H9 (cell line): ENCODE results near the gene ARHGAP22. TPM values are rescaled to one million over a fixed set of nuclear protein-coding genes. Genes with fewer than 3 reads are reported as not detected.

Experiments used
- DNase-seq: peaks from one replicate; pipeline ENCODE4 v3.0.0-alpha.2; 2017
- H2AFZ ChIP-seq: one replicate; pipeline ENCODE4 v1.6.1; 2013; ENCODE audit warnings: mild to moderate bottlenecking, low read length, control low read depth, moderate library complexity
- H2AK5ac ChIP-seq: 2 replicates; pipeline ENCODE4 v1.6.1; 2013; ENCODE audit warnings: low read length, control low read depth, mixed read lengths; ENCODE audit not compliant: insufficient read length
- H2BK120ac ChIP-seq: one replicate; pipeline ENCODE4 v1.6.1; 2013; ENCODE audit warnings: low read depth, mild to moderate bottlenecking, low read length, control low read depth, inconsistent platforms; ENCODE audit not compliant: poor library complexity, severe bottlenecking
- H2BK12ac ChIP-seq: 2 replicates; pipeline ENCODE4 v1.6.1; 2013; ENCODE audit warnings: low read length, control low read depth, mixed read lengths, low read depth; ENCODE audit not compliant: insufficient read length
- H2BK15ac ChIP-seq: 2 replicates; pipeline ENCODE4 v1.6.1; 2013; ENCODE audit warnings: low read depth, low read length, control low read depth
- H2BK20ac ChIP-seq: one replicate; pipeline ENCODE4 v1.6.1; 2013; ENCODE audit warnings: low read depth, mild to moderate bottlenecking, low read length, control low read depth, inconsistent platforms; ENCODE audit not compliant: poor library complexity, severe bottlenecking
- H2BK5ac ChIP-seq: 2 replicates; pipeline ENCODE4 v1.6.1; 2013; ENCODE audit warnings: low read length, control low read depth, mixed read lengths; ENCODE audit not compliant: insufficient read length
- H3K14ac ChIP-seq: 2 replicates; pipeline ENCODE4 v1.6.1; 2013; ENCODE audit warnings: low read length, control low read depth; ENCODE audit not compliant: insufficient read depth
- H3K18ac ChIP-seq: 2 replicates; pipeline ENCODE4 v1.6.1; 2013; ENCODE audit warnings: low read depth, mild to moderate bottlenecking, mixed read lengths, low read length, control low read depth; ENCODE audit not compliant: insufficient read length
- H3K23ac ChIP-seq: 2 replicates; pipeline ENCODE4 v1.6.1; 2013; ENCODE audit warnings: low read length, control low read depth, mixed read lengths, low read depth; ENCODE audit not compliant: insufficient read length
- H3K23me2 ChIP-seq: 2 replicates; pipeline ENCODE4 v1.6.1; 2013; ENCODE audit warnings: low read depth, mild to moderate bottlenecking, mixed read lengths, low read length, control low read depth; ENCODE audit not compliant: insufficient read length, poor library complexity, severe bottlenecking
- H3K27ac ChIP-seq: 2 replicates; pipeline ENCODE4 v1.5.1; 2013; ENCODE audit warnings: low read length, control low read depth, mixed read lengths, low read depth; ENCODE audit not compliant: insufficient read length
- H3K27me3 ChIP-seq: 2 replicates; pipeline ENCODE4 v1.6.1; 2013; ENCODE audit warnings: low read length, control low read depth, inconsistent platforms; ENCODE audit not compliant: insufficient read depth
- H3K4ac ChIP-seq: 2 replicates; pipeline ENCODE4 v1.6.1; 2013; ENCODE audit warnings: low read depth, mild to moderate bottlenecking, control low read depth, inconsistent platforms, low read length, moderate library complexity
- H3K4me1 ChIP-seq: 2 replicates; pipeline ENCODE4 v1.6.1; 2013; ENCODE audit warnings: low read length, control low read depth, inconsistent platforms; ENCODE audit not compliant: insufficient read depth
- H3K4me2 ChIP-seq: 2 replicates; pipeline ENCODE4 v1.6.1; 2013; ENCODE audit warnings: low read length, control low read depth, mixed read lengths; ENCODE audit not compliant: insufficient read length, insufficient read depth
- H3K56ac ChIP-seq: 2 replicates; pipeline ENCODE4 v1.6.1; 2013; ENCODE audit warnings: low read depth, mild to moderate bottlenecking, mixed read lengths, low read length, control low read depth; ENCODE audit not compliant: insufficient read length
- H3K79me1 ChIP-seq: 2 replicates; pipeline ENCODE4 v1.6.1; 2013; ENCODE audit warnings: low read depth, mild to moderate bottlenecking, moderate library complexity, low read length, control low read depth, inconsistent platforms; ENCODE audit not compliant: insufficient read depth, poor library complexity, severe bottlenecking
- H3K79me2 ChIP-seq: 2 replicates; pipeline ENCODE4 v1.6.1; 2013; ENCODE audit warnings: low read length, control low read depth, inconsistent platforms; ENCODE audit not compliant: insufficient read depth
- H3K9ac ChIP-seq: 2 replicates; pipeline ENCODE4 v1.6.1; 2013; ENCODE audit warnings: low read length, control low read depth, mixed read lengths; ENCODE audit not compliant: insufficient read length; ENCODE audit errors: extremely low read depth
- H3K9me3 ChIP-seq: one replicate; pipeline ENCODE4 v1.6.1; 2013; ENCODE audit warnings: low read depth, low read length, inconsistent platforms; ENCODE audit not compliant: control insufficient read depth
- H3T11ph ChIP-seq: one replicate; pipeline ENCODE4 v1.6.1; 2013; ENCODE audit warnings: mild to moderate bottlenecking, low read length, control low read depth, inconsistent platforms
- H4K20me1 ChIP-seq: one replicate; pipeline ENCODE4 v1.6.1; 2013; ENCODE audit not compliant: control insufficient read depth, insufficient read length, insufficient read depth
- H4K5ac ChIP-seq: 2 replicates; pipeline ENCODE4 v1.6.1; 2013; ENCODE audit warnings: low read depth, mild to moderate bottlenecking, mixed read lengths, low read length, control low read depth; ENCODE audit not compliant: insufficient read length
- H4K8ac ChIP-seq: replicated peaks from 2 replicates; pipeline ENCODE4 v1.6.1; 2013; ENCODE audit warnings: low read length, control low read depth, mixed read lengths, low read depth; ENCODE audit not compliant: insufficient read length
- H4K91ac ChIP-seq: 2 replicates; pipeline ENCODE4 v1.6.1; 2013; ENCODE audit warnings: low read depth, mild to moderate bottlenecking, moderate library complexity, mixed read lengths, low read length, control low read depth; ENCODE audit not compliant: insufficient read length
- H3K27ac Mint-ChIP-seq, 3 experiments: 2 replicates in 2 of 3; 3 replicates in 1 of 3; pipeline ENCODE4 v1.8.0; 2020 to 2021; ENCODE audit warnings: mixed read lengths in 3 of 3, mild to moderate bottlenecking in 1 of 3, moderate library complexity in 1 of 3
- H3K27me3 Mint-ChIP-seq: 2 replicates; pipeline ENCODE4 v1.8.0; 2021; ENCODE audit warnings: low read depth, mild to moderate bottlenecking, moderate library complexity, mixed read lengths
- H3K36me3 Mint-ChIP-seq, 3 experiments: 2 replicates in 2 of 3; 3 replicates in 1 of 3; pipeline ENCODE4 v1.8.0; 2020 to 2021; ENCODE audit warnings: low read depth in 3 of 3, mixed read lengths in 3 of 3; ENCODE audit not compliant: insufficient read depth in 1 of 3
- H3K4me1 Mint-ChIP-seq, 2 experiments: 2 replicates each; pipeline ENCODE4 v1.8.0; 2020; ENCODE audit warnings: mixed read lengths in 2 of 2
- H3K4me3 Mint-ChIP-seq, 2 experiments: 2 replicates in 1 of 2; 3 replicates in 1 of 2; pipeline ENCODE4 v1.8.0; 2020 to 2021; ENCODE audit warnings: mild to moderate bottlenecking in 2 of 2, mixed read lengths in 2 of 2, moderate library complexity in 1 of 2
- H3K9me3 Mint-ChIP-seq, 2 experiments: 2 replicates in 1 of 2; 3 replicates in 1 of 2; pipeline ENCODE4 v1.8.0; 2020; ENCODE audit warnings: mild to moderate bottlenecking in 2 of 2, mixed read lengths in 2 of 2, moderate library complexity in 1 of 2
- CTCF ChIP-seq: fragments of 200-600 bp; sonication (generic); conservative IDR thresholded peaks from 3 replicates; pipeline ENCODE4 v1.8.0; 2021; ENCODE audit warnings: antibody characterized with exemption, mild to moderate bottlenecking
- WGBS: extraction: QIAGEN DNeasy Blood & Tissue Kit; methylation state at CpG from one replicate; pipeline ENCODE4 v1.1.7; 2013; ENCODE audit warnings: missing lambda C conversion rate, low lambda C conversion rate, mixed read lengths; ENCODE audit not compliant: insufficient read length; ENCODE audit errors: extremely low coverage; 5-methylcytosine and 5-hydroxymethylcytosine counted together
- total RNA-seq: library from RNA; stranded (reverse); gene quantifications from 2 replicates; pipeline ENCODE4 v1.2.1, GENCODE V29; 2021

ARHGAP22 gene
- total RNA-seq, 1 experiment from 2014 or later, result 7.4 TPM

GRCh38 chr10:48551861-48552591 is 52.8 kb downstream of the ARHGAP22 start:
- H3K27ac Mint-ChIP-seq, result no peak overlapping the region; a peak in 1 of 7 replicates
- no peak overlapping the region for H3K4me3 Mint-ChIP-seq
- H3K4me2 ChIP-seq, result no peak overlapping the region

More at GRCh38 chr10:48551861-48552591, 52.8 kb downstream of the ARHGAP22 start:
- H3K56ac ChIP-seq, result no peak overlapping the region
- Mint-ChIP-seq H3K4me1 (peaks cover 2 to 24% of the 10 kb centered on the region in 2 experiments), H3K9me3 (peaks cover 0 to 5% of the 10 kb centered on the region in 2 experiments; a peak in 1 of 5 replicates), H3K27me3 (peaks cover 2% of the 10 kb centered on the region; the same call in 1 of the 2 replicates), H3K36me3 (no peaks in the 10 kb centered on the region; a peak in 1 of 7 replicates)
- no peaks in the 10 kb centered on the region for H4K20me1 ChIP-seq
- no peak overlapping the region for H2AFZ ChIP-seq
- H4K8ac ChIP-seq, result no peak overlapping the region
- no peak overlapping the region for H2BK15ac ChIP-seq
- H3K4me1 ChIP-seq, result no peaks in the 10 kb centered on the region
- no peak overlapping the region for H3T11ph ChIP-seq
- H3K14ac ChIP-seq, result no peak overlapping the region
- H3K9ac ChIP-seq, result no peak overlapping the region
- no peak overlapping the region for H2BK120ac ChIP-seq
- H3K23me2 ChIP-seq, result no peaks in the 10 kb centered on the region
- H3K27ac ChIP-seq, result no peak overlapping the region
- no peaks in the 10 kb centered on the region for H3K9me3 ChIP-seq
- no peak overlapping the region for H4K5ac ChIP-seq
- no peak overlapping the region for H2BK12ac ChIP-seq
- DNase-seq, result peak; percentile 44
- no peaks in the 10 kb centered on the region for H3K27me3 ChIP-seq
- peak; percentile 86 for TF ChIP-seq CTCF
- WGBS, result no CpG with 5 or more reads among the region's 7 CpGs
- no peak overlapping the region for H3K23ac ChIP-seq
- H3K18ac ChIP-seq, result no peak overlapping the region
- H3K4ac ChIP-seq, result no peak overlapping the region
- no peak overlapping the region for H2BK20ac ChIP-seq
- H2BK5ac ChIP-seq, result no peak overlapping the region
- no peaks in the 10 kb centered on the region for H3K79me1 ChIP-seq
- H3K79me2 ChIP-seq, result no peaks in the 10 kb centered on the region
- H2AK5ac ChIP-seq, result no peak overlapping the region
- no peak overlapping the region for H4K91ac ChIP-seq
